M059J (cell line): ENCODE results near the gene ATP6V0E1. TPM values are rescaled to one million over a fixed set of nuclear protein-coding genes. Genes with fewer than 3 reads are reported as not detected.
"Not testable (repeated sequence)": the region's sequence is repeated elsewhere in the genome, so short reads cannot be mapped to it uniquely, and the experiment has no call there.

ENCODE experiments used
- DNase-seq: peaks from one replicate; pipeline ENCODE4 v3.0.0-alpha.2; 2012; ENCODE audit warnings: low read depth
- total RNA-seq: library from RNA; depleted of rRNA; stranded (reverse); fragments of >200 nt; shearing (Covaris generic); gene quantifications from 2 replicates; pipeline ENCODE4 v1.2.3, GENCODE V29; 2014

ATP6V0E1 gene
- total RNA-seq, 1 experiment from 2014 or later: 365 TPM

DNA sequence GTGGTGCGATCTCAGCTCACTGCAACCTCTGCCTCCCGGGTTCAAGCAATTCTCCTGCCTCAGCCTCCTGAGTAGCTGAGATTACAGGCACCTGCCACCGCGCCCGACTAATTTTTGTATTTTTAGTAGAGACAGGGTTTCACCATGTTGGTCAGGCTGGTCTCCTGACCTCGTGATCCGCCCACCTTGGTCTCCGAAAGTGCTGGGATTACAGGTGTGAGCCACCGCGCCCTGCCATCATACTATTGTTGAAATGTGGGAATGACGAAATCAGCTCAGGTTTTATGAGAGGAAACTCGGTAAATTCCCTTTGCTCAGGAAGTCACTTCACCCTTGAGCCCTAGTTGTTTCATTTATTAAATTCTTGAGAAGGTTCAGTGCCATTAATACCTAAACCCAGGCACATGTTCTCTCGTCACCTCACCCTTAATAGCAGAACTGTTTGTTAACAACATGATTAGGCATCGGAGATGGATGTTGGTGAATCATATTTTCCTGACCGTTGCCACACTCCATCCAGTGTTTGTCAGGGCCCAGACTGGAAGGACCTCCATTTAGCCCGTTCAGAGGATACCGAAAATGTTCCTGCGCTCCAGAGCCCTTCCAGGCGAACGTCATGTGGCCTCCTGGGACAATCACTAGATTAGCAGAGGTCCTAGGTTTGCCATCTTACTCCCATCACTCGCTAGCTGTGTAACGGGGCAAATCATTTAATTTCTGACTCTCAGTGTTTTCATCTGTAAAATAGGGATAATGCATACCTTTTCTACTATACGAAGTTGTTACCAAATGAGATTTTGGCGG is 52.5 kb downstream of the ATP6V0E1 start:
- DNase-seq: no peak

DNA sequence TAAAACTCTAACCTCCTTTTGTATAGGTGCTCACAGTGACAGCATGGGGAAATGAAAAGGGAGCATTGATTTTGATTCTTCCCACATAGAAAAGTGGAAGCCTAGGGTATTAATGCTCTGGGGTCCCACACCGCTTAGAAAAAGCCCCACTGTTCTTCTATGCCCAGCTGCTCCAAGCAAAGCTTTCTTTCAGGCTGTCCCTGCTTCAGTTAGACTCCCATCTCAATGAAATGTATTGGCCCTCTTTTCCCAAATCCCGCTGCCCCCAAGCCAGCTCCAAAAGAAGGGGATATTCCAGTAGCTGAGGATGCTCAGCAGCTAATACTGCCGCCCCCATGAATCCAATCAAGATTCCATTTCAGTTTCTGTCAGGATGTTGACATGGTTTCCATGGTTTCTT is 55.6 kb downstream of the ATP6V0E1 start:
- DNase-seq: no peak

- no peak for DNase-seq
Observed at GRCh38 chr5:173039964-173040363, 56.4 kb downstream of the ATP6V0E1 start.

DNA sequence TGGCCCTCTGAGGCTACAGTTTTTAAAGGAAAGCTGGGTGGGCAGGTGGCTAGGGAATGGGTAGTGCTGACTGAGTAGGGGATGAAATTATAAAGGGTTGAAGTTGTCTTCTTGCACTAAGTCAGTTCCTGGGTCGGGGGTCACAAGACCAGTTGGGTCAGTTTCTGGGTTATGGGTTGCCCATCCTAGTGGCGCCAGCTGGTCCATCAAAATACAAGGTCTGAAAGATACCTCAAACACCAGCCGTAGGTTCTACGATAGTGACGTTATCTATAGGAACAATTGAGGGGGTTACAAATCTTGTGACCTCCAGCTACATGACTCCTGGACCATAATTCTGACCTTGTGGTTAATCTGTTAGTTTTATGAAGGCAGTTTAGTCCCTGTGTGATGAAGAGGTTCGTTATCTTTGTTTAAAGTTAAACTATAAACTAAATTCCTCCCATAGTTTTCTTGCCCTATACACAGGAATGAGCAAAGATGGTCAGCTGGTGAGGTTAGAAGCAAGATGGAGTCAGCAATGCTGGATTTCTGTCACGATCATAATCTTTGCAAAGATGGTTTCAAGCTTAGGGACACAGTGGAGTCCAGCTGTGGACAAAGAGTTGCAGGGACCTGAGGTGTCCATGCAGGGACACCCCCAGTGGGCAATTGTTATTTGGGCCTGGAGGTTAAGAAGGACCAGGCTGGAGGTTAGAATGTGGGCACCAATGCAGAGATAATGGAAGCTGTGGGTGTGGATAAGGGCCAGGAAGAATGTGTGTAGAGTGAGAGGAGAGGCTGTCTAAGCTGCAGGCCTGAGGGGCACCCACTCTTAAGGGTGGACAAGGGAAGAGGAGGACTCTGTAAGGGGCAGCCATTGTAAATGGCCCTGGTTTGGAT is 58.6 kb downstream of the ATP6V0E1 start:
- peak; percentile 37 for DNase-seq

GRCh38 chr5:173042763-173043107 is 59.2 kb downstream of the ATP6V0E1 start:
- DNase-seq: no peak

GRCh38 chr5:173045474-173045873 is 61.9 kb downstream of the ATP6V0E1 start:
- DNase-seq: no peak

- not testable (repeated sequence) for DNase-seq
Observed at GRCh38 chr5:173047096-173047837, 63.7 kb downstream of the ATP6V0E1 start.

DNA sequence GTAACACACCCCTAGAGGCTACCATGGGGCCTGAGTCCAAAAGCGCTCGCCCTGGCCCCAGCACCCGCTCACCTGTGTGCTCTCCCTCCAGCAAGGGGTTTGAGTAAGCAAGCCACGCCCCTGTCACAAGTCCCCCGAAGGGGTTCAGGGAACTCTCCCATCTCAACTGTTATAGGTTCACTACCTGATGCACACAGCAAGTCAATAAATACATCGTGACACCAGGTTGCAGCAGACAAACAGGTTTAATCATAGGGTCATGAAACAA is 64.2 kb downstream of the ATP6V0E1 start:
- DNase-seq: no peak

GRCh38 chr5:173050791-173051190 is 67.2 kb downstream of the ATP6V0E1 start:
- peak; percentile 34 for DNase-seq

- peak; percentile 79 for DNase-seq
Observed at GRCh38 chr5:173051746-173052145, 68.2 kb downstream of the ATP6V0E1 start.

GRCh38 chr5:173053041-173053440 is 69.5 kb downstream of the ATP6V0E1 start:
- peak; percentile 35 for DNase-seq

GRCh38 chr5:173055042-173055721 is 71.6 kb downstream of the ATP6V0E1 start:
- no peak for DNase-seq

GRCh38 chr5:173055722-173055982 is 72.1 kb downstream of the ATP6V0E1 start:
- DNase-seq: no peak

DNA sequence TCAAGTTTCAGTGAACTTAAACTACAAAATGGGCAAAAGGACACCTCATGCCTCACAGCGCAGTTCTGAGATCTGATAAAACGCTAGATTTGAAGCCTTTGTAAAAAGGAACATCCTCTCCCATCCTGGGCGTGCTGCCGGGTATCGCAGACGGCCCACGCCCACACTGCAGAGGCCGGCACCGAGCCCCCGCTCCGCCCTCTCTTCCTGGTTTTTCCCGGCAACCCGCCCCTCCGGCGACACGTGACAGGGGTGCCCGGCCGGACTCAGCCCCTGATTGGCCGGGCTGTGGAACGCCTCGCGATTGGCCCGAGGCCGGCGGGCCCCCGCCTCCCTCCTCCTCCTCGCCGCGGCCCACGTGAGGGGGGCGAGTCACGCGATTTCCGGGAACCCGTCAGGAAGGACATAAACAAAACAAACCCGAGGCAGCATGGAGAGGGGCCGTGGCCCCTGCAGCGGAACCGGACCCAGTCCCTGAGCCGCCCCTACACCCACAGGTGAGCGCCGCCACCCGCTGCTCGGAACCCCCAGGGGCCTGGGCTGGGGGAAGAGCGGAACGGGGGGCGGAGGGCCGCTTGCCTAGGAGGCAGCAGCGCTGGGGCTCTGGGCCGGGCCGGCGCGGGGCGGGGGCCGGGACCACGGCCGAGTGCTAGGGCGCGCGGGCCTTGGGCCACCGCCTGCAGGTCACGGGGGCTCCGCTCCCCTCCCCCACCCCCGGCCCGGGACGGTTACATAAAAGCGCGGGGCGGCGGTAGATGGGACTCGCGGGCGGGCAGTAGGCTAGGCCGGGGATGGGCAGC is 72.6 kb downstream of the ATP6V0E1 start, which contains the start of gene CREBRF:
Gene CREBRF, plus strand, starts transcription at position 370 of the 800 bp plus-strand sequence. CDS start 24,424 bp downstream, outside the sequence.
- peak; percentile 96 for DNase-seq

DNA sequence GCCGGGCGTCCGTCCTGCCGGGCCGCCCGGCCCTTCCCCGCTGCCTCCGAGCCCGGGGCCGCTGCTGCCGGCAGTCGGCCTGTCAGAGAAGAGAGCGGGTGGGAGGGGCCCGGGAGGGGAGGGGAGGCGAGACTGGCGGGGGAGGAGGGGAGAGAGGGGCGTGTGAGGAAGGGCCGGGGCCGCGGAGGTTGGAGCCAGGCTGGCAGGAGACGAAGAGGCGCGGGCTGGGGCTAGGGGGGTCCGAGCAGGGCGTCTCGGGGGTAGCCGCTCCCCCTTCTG is 73.2 kb downstream of the ATP6V0E1 start:
- no peak for DNase-seq

- DNase-seq: peak; percentile 96
Observed at GRCh38 chr5:173057062-173057924, 73.7 kb downstream of the ATP6V0E1 start.

DNA sequence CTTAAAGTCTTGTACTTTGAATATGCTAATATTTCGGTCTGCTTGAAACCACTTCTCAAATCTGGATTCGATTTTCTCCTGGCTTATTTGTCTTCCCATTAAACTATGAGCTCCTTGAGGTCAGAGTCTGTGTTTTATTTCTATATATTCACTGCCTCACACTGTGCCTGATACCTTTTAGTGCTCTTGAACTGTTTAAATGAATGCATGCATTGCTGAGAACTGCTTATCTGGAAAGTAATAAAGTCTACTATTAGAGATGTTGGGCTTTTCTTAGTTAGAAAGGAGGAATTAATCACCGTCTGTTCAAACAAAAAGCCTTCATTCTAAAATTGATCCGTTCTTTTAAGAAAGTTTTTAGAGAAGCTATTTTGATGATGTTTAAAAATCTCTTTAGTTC is 78.6 kb downstream of the ATP6V0E1 start:
- DNase-seq: no peak

GRCh38 chr5:173065155-173065554 is 81.6 kb downstream of the ATP6V0E1 start:
- no peak for DNase-seq

- DNase-seq: no peak
Observed at GRCh38 chr5:173069671-173070070, 86.1 kb downstream of the ATP6V0E1 start.

DNA sequence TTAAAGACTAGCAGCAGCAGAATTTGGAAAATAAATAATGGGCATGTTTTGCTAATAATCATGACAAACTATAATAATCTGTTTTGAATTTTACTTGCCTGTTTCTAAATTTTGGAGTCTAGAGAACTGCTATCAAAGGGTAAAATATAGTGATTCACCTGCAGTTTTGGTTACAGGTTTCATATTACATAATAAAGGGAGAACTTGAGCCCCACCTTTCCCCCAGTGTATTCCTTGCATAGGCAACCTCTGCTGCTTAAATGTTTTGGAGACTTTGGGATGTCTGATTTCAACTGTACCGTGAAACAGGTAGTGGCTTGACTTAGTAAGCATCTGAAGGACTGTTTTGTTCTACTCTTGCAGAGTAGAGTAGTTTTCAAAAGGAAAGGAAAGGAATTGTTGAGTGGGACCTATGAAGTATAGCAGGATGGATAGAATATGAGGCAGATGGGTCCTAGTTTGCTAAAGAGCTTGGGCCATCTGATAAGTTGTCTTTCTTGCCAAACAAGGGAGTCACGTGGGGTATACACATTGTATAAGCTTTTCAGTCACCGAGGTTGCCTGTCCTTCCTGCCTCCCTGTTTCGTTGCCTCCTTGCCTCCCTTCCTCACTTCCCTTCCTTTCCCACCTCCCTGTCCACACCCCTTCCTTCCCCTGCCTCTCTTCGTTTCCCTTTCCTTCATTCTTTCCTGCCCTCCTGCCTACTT is 91.7 kb downstream of the ATP6V0E1 start:
- no peak for DNase-seq
